ENCODE measurements around the gene ZBTB16.

ZBTB16 gene

DNA sequence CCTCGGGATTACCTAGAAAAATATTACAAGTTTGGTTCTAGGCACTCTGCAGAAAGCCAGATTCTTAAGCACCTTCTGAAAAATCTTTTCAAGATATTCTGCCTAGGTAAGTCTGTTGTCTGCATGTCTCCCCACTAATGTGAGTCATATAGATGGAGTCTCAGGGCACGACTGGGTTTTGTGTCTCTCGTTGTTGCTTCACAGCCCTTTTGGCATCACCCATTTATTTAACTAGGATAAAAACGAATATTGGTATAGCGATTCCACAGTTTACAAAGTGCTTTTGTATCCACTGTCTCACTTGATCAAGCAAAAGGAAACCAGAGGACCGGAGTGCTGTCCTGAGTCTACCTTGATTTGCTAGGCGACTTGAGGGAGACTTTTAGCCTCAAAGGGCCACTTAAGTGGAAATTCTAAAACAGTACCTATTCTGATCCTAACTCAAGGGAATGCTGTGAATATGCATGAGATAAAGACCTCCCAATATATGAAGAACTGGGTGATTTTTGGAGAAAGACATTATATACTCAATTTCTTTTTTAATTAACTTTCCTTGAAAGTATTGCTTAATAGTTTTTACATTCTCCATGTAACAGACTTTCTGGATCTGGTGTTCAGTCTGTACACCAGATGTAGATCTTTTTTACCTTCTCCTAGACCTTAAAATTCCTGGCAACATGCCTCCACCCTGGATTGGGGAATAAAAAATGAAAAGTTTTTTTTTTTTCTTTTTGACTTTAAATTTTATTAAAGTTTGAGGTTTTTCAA is 237.3 kb downstream of the ZBTB16 start:
- DNase-seq (ENCODE audit: extremely low read depth, insufficient read length): no peak
- H3K27me3 ChIP-seq (replicated peaks; ENCODE audit: control insufficient read depth, insufficient read depth, low read length): no peaks in the 10 kb centered on the region; the same call in none of the 2 replicates
- TF ChIP-seq, protein P1, sequence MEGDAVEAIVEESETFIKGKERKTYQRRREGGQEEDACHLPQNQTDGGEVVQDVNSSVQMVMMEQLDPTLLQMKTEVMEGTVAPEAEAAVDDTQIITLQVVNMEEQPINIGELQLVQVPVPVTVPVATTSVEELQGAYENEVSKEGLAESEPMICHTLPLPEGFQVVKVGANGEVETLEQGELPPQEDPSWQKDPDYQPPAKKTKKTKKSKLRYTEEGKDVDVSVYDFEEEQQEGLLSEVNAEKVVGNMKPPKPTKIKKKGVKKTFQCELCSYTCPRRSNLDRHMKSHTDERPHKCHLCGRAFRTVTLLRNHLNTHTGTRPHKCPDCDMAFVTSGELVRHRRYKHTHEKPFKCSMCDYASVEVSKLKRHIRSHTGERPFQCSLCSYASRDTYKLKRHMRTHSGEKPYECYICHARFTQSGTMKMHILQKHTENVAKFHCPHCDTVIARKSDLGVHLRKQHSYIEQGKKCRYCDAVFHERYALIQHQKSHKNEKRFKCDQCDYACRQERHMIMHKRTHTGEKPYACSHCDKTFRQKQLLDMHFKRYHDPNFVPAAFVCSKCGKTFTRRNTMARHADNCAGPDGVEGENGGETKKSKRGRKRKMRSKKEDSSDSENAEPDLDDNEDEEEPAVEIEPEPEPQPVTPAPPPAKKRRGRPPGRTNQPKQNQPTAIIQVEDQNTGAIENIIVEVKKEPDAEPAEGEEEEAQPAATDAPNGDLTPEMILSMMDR (IDR thresholded peaks at IDR 0.05; ENCODE audit: insufficient read depth, low read length, poor library complexity, severe bottlenecking): no peak
- no peaks in the 10 kb centered on the region for H3K36me3 ChIP-seq (ENCODE audit: control insufficient read depth, insufficient read depth, low read length)
- no peak overlapping the region for H3K4me3 ChIP-seq (replicated peaks; ENCODE audit: low read depth, low read length)

DNA sequence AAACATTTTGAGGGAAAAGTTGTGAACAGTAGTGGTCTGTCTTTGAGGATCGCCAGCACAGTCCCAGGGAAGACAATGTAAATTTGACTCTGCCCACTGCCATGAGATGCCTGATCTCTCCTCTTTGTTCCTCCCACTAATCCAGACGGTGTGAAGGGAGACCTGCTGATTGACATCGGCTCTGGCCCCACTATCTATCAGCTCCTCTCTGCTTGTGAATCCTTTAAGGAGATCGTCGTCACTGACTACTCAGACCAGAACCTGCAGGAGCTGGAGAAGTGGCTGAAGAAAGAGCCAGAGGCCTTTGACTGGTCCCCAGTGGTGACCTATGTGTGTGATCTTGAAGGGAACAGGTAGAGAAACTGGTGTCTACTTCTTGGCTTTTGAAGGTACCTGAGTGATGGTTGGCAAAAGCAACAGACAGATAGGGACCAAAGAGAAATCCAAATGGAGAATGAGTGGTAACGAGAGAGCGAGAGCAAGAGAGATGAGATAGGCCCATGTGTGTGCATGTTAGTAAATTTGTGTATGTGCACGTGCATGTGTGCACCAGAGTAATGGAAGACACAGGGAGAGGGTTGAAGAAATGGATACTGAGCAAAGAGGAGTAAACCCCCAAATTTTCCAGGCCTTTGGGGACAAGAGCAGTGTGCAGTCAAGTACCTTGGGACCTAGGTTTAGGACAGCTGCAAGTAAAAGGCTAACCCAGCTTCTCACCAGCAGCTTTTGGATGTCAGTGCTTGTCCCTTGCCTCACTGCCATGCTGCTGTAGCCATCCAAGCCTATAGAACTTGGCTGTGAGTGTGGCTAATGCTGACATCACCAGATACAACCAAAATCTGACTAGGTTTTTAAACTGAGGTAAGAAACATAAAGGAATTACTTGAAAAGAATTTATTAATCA is 238.5 kb downstream of the ZBTB16 start:
- Histone ChIP-seq H3K27me3 (replicated peaks; ENCODE audit: control insufficient read depth, insufficient read depth, low read length) (no peaks in the 10 kb centered on the region; the same call in none of the 2 replicates), H3K4me3 (replicated peaks; ENCODE audit: low read depth, low read length) (no peak overlapping the region), H3K36me3 (ENCODE audit: control insufficient read depth, insufficient read depth, low read length) (no peaks in the 10 kb centered on the region)
- TF ChIP-seq, protein P1 (IDR thresholded peaks at IDR 0.05; ENCODE audit: insufficient read depth, low read length, poor library complexity, severe bottlenecking): no peak
- DNase-seq (ENCODE audit: extremely low read depth, insufficient read length): no peak

DNA sequence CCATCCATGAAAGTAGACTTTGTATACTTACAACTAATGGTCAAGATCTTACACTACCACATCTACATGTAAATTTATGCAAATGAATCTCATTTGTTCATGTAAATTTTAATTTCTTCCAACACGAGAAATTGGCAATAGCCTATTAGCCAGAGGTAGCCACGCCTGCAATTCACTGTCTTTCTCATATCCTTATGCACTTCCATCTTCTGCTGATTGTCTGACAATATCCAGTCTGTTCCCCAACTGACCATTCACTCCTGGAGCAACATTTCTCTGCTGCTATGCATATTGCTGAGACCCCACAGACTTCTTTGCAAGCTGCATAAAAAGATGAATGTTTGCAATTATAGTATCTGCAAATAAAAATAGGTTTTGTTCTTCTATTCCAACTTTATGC is 239.2 kb downstream of the ZBTB16 start:
- TF ChIP-seq, protein P1 (IDR thresholded peaks at IDR 0.05; ENCODE audit: insufficient read depth, low read length, poor library complexity, severe bottlenecking): no peak
- Histone ChIP-seq H3K27me3 (replicated peaks; ENCODE audit: control insufficient read depth, insufficient read depth, low read length) (no peaks in the 10 kb centered on the region), H3K36me3 (ENCODE audit: control insufficient read depth, insufficient read depth, low read length) (no peaks in the 10 kb centered on the region), H3K4me3 (replicated peaks; ENCODE audit: low read depth, low read length) (no peak overlapping the region)
- DNase-seq (ENCODE audit: extremely low read depth, insufficient read length): no peak
